Natural killer cell (primary cell): ENCODE data around the gene PLA2G4A. TPM values are rescaled to one million over a fixed set of nuclear protein-coding genes. Genes with fewer than 3 reads are reported as not detected.

Experiments used
- ATAC-seq, 3 donors: fragments of 150-1000 bp in 2 of 3; fragments of 200-7000 bp in 1 of 3; cut with Tn5 transposase; 1 replicate in 1 of 3; 2 replicates in 2 of 3; pipeline ENCODE4 v1.10.0; 2021; ENCODE audit warnings: mild to moderate bottlenecking in 2 of 3, moderate library complexity in 2 of 3
- DNase-seq, 2 donors: peaks; one replicate each; pipeline versions ENCODE4 v3.0.0 to v3.0.0-alpha.2; 2013 to 2021; ENCODE audit warnings: mixed read lengths in 1 of 2
- H3K27ac ChIP-seq: one replicate; pipeline ENCODE4 v1.5.1; 2013; ENCODE audit warnings: mild to moderate bottlenecking, low read length
- H3K27me3 ChIP-seq: one replicate; pipeline ENCODE4 v1.6.1; 2013; ENCODE audit warnings: low read length; ENCODE audit not compliant: control insufficient read depth, insufficient read depth
- H3K36me3 ChIP-seq: one replicate; pipeline ENCODE4 v1.6.1; 2013; ENCODE audit warnings: low read length; ENCODE audit not compliant: control insufficient read depth, insufficient read depth
- H3K4me1 ChIP-seq: one replicate; pipeline ENCODE4 v1.6.1; 2013; ENCODE audit warnings: low read length; ENCODE audit not compliant: control insufficient read depth, insufficient read depth
- H3K4me3 ChIP-seq: one replicate; pipeline ENCODE4 v1.5.1; 2013; ENCODE audit warnings: low read length
- H3K9me3 ChIP-seq: one replicate; pipeline ENCODE4 v1.6.1; 2013; ENCODE audit warnings: low read length; ENCODE audit not compliant: control insufficient read depth, insufficient read depth
- H3K27ac Mint-ChIP-seq, 2 donors: one replicate each; pipeline ENCODE4 v1.8.0; 2022; ENCODE audit warnings: mild to moderate bottlenecking in 2 of 2, mixed read lengths in 2 of 2, moderate library complexity in 1 of 2
- H3K27me3 Mint-ChIP-seq, 2 donors: one replicate each; pipeline ENCODE4 v1.8.0; 2022; ENCODE audit warnings: low read depth in 2 of 2, mixed read lengths in 2 of 2
- H3K36me3 Mint-ChIP-seq: one replicate; pipeline ENCODE4 v1.8.0; 2022; ENCODE audit warnings: mixed read lengths
- H3K4me1 Mint-ChIP-seq, 2 donors: one replicate each; pipeline ENCODE4 v1.8.0; 2022; ENCODE audit warnings: mixed read lengths in 2 of 2
- H3K4me3 Mint-ChIP-seq: one replicate; pipeline ENCODE4 v1.8.0; 2022; ENCODE audit warnings: mild to moderate bottlenecking, moderate library complexity, mixed read lengths
- H3K9me3 Mint-ChIP-seq, 2 donors: one replicate each; pipeline ENCODE4 v1.8.0; 2022; ENCODE audit warnings: mixed read lengths in 2 of 2
- CTCF ChIP-seq: fragments of 200-600 bp; IDR thresholded peaks from one replicate; pipeline ENCODE4 v1.8.0; 2022; ENCODE audit warnings: antibody characterized with exemption
- WGBS: methylation state at CpG from one replicate; pipeline ENCODE4 v1.1.7; 2013; ENCODE audit warnings: missing lambda C conversion rate; ENCODE audit not compliant: insufficient coverage; 5-methylcytosine and 5-hydroxymethylcytosine counted together
- intact Hi-C: fragments of 100-400 bp; cut with micrococcal nuclease; formaldehyde crosslinking; loops from one replicate; pipeline ENCODE4 v1.14.2; 2022
- total RNA-seq, 4 donors: library from RNA; stranded (reverse); fragments of 120-200 nt in 1 of 4; gene quantifications; one replicate each; pipeline versions ENCODE4 v1.2.3 to v1.2.4, GENCODE V29; 2013 to 2022

Gene PLA2G4A
- total RNA-seq, 3 donors from 2014 or later (not counting 1 experiment from before 2014, with no cell fraction given): 0.33 to 1.3 (median 0.45) TPM

- DNase-seq (no peak), ATAC-seq (no peak)
- no peaks in the 10 kb centered on the region for H3K4me1 ChIP-seq
- H3K36me3 ChIP-seq: no peaks in the 10 kb centered on the region
- intact Hi-C loops: no loop called here
- no peak overlapping the region for H3K4me3 ChIP-seq
- TF ChIP-seq CTCF: no peak
- H3K27ac ChIP-seq: no peak overlapping the region
- H3K27me3 ChIP-seq: no peaks in the 10 kb centered on the region
- no CpG with 5 or more reads among the region's 1 CpG for WGBS
- no peaks in the 10 kb centered on the region for H3K9me3 ChIP-seq
- H3K36me3 Mint-ChIP-seq: no peaks in the 10 kb centered on the region
- H3K27me3 Mint-ChIP-seq: no peaks in the 10 kb centered on the region
- no peaks in the 10 kb centered on the region for H3K9me3 Mint-ChIP-seq
- no peak overlapping the region for H3K4me3 Mint-ChIP-seq
- H3K27ac Mint-ChIP-seq: no peak overlapping the region
- no peaks in the 10 kb centered on the region for H3K4me1 Mint-ChIP-seq
These were observed 44.9 kb downstream of the PLA2G4A start for GRCh38 chr1:186873687-186874086.

- TF ChIP-seq CTCF: no peak
These were observed 47.4 kb downstream of the PLA2G4A start for GRCh38 chr1:186875896-186876835.

GRCh38 chr1:186878356-186878755 lies 49.6 kb downstream of the PLA2G4A start:
- no peaks in the 10 kb centered on the region for H3K36me3 Mint-ChIP-seq
- TF ChIP-seq CTCF: no peak
- Histone ChIP-seq H3K36me3 (no peaks in the 10 kb centered on the region), H3K4me3 (no peak overlapping the region), H3K9me3 (no peaks in the 10 kb centered on the region), H3K27ac (no peak overlapping the region), H3K4me1 (no peaks in the 10 kb centered on the region), H3K27me3 (no peaks in the 10 kb centered on the region)
- H3K27ac Mint-ChIP-seq: no peak overlapping the region
- no peak overlapping the region for H3K4me3 Mint-ChIP-seq
- WGBS: 100% methylated on average over 1 of the region's 2 CpGs
- H3K4me1 Mint-ChIP-seq: no peaks in the 10 kb centered on the region
- DNase-seq: no peak
- H3K27me3 Mint-ChIP-seq: no peaks in the 10 kb centered on the region
- H3K9me3 Mint-ChIP-seq: peaks cover under 1 to 3% of the 10 kb centered on the region in 2 donors
- intact Hi-C loops: no loop called here
- no peak for ATAC-seq

More at GRCh38 chr1:186875896-186876835, 47.4 kb downstream of the PLA2G4A start:
- Mint-ChIP-seq H3K27ac (no peak overlapping the region), H3K4me1 (no peaks in the 10 kb centered on the region), H3K9me3 (no peaks in the 10 kb centered on the region), H3K36me3 (no peaks in the 10 kb centered on the region), H3K4me3 (no peak overlapping the region), H3K27me3 (no peaks in the 10 kb centered on the region)
- 86% methylated on average over 11 of the region's 12 CpGs for WGBS
- Histone ChIP-seq H3K9me3 (no peaks in the 10 kb centered on the region), H3K27me3 (no peaks in the 10 kb centered on the region), H3K27ac (no peak overlapping the region), H3K36me3 (no peaks in the 10 kb centered on the region), H3K4me3 (no peak overlapping the region), H3K4me1 (no peaks in the 10 kb centered on the region)
- intact Hi-C loops: no loop called here
- no peak for ATAC-seq
- DNase-seq: no peak
